LNCAP (cell line): Measurements from ENCODE around the gene TRAF2.

Source experiments
- CTCF ChIP-seq: fragments of 450-650 bp; IDR thresholded peaks from 2 replicates; pipeline ENCODE4 v1.5.1; 2017; ENCODE audit warnings: mild to moderate bottlenecking

Gene TRAF2

DNA sequence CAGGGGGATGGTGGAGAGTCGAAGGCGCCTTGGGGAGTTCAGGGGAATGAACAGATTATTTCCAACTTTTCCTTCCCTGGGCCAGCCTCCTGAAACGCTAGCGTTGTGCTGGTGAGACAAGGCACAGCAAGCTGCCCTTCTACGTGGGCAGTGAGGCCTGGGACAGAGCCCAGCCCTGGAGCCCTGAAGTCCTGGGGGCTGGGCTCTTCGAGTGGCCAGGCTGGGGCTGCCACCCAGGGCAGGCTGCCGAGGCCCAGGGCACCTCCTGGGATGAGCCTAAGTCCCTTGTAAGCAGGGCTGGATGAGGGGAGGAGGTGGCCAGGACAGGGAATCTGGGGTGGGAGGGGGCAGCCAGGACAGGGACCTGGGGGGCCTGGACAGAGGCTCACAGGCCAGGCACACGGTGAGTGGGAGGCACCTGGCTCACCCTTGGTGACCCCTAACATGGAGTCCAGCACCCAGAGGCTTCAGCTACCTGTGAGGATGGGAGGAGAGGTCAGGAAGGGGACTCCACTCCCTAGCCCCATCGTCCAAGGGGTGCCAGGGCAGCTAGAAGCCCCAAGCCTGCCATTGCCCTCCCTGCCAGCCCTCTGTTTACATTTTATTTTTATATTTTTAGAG lies 64.5 kb downstream of the TRAF2 start:
- no peak for TF ChIP-seq CTCF

- no peak for TF ChIP-seq CTCF
These were observed 65.4 kb downstream of the TRAF2 start, which contains the start of gene LCN12 for GRCh38 chr9:136951541-136952320. Gene LCN12, plus strand, starts transcription at chr9:136952273. Its CDS starts 55 bp downstream, at chr9:136952328.

GRCh38 chr9:136952321-136952850 lies 66.1 kb downstream of the TRAF2 start:
- no peak for TF ChIP-seq CTCF

GRCh38 chr9:136952876-136953770 lies 66.8 kb downstream of the TRAF2 start:
- no peak for TF ChIP-seq CTCF

DNA sequence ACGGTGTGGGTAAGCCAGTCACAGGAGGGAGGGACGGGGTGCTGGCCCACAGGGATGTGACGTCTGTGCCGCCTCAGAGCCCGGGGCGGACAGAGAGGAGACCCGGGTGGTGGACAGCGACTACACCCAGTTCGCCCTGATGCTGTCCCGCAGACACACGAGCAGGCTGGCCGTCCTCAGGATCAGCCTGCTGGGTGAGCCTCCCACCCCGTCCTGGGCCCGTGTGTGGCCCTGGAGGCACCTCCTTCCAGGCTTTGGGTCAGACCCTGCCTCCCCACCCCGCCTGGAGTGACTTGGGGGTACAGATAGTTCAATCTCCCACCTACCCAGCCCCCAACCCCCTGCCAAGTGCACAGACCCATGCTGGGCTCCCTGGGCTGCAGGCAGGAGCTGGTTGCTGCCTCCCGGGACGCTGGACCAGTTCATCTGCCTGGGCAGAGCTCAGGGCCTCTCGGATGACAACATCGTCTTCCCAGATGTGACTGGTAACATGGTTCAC lies 67.5 kb downstream of the TRAF2 start:
- no peak for TF ChIP-seq CTCF

DNA sequence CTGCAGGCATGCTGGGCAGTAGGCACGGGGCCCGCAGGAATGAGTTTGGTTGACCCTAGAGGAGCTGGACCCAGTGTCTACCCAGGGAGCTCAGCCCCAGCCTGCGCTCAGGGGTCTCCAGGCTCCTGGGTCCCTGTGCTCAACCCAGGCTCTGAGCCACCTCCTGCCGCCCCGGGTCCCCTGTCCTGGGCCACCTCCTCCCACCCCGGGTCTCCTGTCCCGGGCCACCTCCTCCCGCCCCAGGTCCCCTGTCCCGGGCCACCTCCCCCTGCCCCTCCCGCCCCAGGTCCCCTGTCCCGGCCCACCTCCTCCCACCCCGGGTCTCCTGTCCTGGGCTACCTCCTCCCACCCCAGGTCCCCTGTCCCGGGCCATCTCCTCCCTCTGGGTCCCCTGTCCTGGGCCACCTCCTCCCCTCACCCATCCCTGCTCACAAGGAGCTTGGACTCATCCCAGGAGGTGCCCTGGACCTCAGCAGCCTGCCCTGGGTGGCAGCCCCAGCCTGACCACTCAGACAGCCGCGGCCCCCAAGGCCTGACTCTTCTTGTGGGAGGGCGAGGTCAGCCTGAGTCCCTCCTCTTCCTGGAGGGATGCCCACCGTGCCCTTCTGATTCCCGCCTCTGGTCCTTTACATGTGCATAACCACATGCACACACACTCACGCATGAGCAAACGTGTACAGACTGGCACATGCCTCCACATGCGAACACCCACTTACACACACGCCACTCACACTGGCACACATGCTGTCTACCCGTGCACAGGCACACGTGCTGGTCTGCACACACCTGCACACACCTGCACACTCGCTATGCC lies 68.2 kb downstream of the TRAF2 start:
- TF ChIP-seq CTCF, result no peak
